Ascending aorta (tissue), 2 donors: ENCODE measurements around the gene PROSER2. TPM values are rescaled to one million over a fixed set of nuclear protein-coding genes. Genes with fewer than 3 reads are reported as not detected.

Experiments used
- DNase-seq, 2 donors: peaks; one replicate each; pipeline ENCODE4 v3.0.0-alpha.2; 2019; ENCODE audit warnings: low spot score in 2 of 2
- H3K27ac ChIP-seq, 2 donors: fragments of 200-600 bp; sonication (generic); one replicate each; pipeline ENCODE4 v1.5.1; 2016 to 2017; ENCODE audit warnings: mild to moderate bottlenecking in 1 of 2
- H3K27me3 ChIP-seq: fragments of 200-600 bp; sonication (generic); one replicate; pipeline ENCODE4 v1.5.1; 2017
- H3K36me3 ChIP-seq, 2 donors: fragments of 200-600 bp; sonication (generic); one replicate each; pipeline ENCODE4 v1.5.1; 2016
- H3K4me1 ChIP-seq, 2 donors: fragments of 200-600 bp; sonication (generic); one replicate each; pipeline ENCODE4 v1.5.1; 2016 to 2017; ENCODE audit warnings: mild to moderate bottlenecking in 1 of 2
- H3K4me3 ChIP-seq, 2 donors: fragments of 200-600 bp; sonication (generic); one replicate each; pipeline ENCODE4 v1.5.1; 2016 to 2017; ENCODE audit warnings: mild to moderate bottlenecking in 1 of 2
- H3K9me3 ChIP-seq, 2 donors: fragments of 200-600 bp; sonication (generic); one replicate each; pipeline ENCODE4 v1.5.1; 2016
- CTCF ChIP-seq, 3 experiments: fragments of 200-600 bp in 2 of 3; fragments of 450-650 bp in 1 of 3; sonication (generic) in 2 of 3; IDR thresholded peaks; one replicate each; pipeline ENCODE4 v1.5.1; 2016 to 2019; ENCODE audit warnings: antibody characterized with exemption in 3 of 3, mild to moderate bottlenecking in 1 of 3, moderate library complexity in 1 of 3
- intact Hi-C: fragments of 100-400 bp; cut with DNase I; formaldehyde crosslinking; loops from one replicate; pipeline ENCODE4 v1.15.1; 2023
- total RNA-seq: library from RNA; depleted of rRNA; stranded (reverse); fragments of >200 nt; gene quantifications from one replicate; pipeline ENCODE4 v1.1.0, GENCODE V29; 2016

The PROSER2 gene
- total RNA-seq, 1 donor from 2014 or later = 4.8 TPM

GRCh38 chr10:11805792-11806191 is 17.4 kb upstream of the PROSER2 start:
- Histone ChIP-seq H3K4me1 (no peaks in the 10 kb centered on the region), H3K4me3 (no peak overlapping the region), H3K9me3 (no peaks in the 10 kb centered on the region), H3K36me3 (no peaks in the 10 kb centered on the region), H3K27ac (no peak overlapping the region), H3K27me3 (no peaks in the 10 kb centered on the region)
- DNase-seq = no peak
- no peak for TF ChIP-seq CTCF (IDR thresholded peaks at IDR 0.05)
- intact Hi-C loops = no loop called here

- Histone ChIP-seq H3K9me3 (no peaks in the 10 kb centered on the region), H3K36me3 (no peaks in the 10 kb centered on the region), H3K4me3 (no peak overlapping the region), H3K27me3 (no peaks in the 10 kb centered on the region), H3K27ac (no peak overlapping the region), H3K4me1 (no peaks in the 10 kb centered on the region)
- no peak for TF ChIP-seq CTCF (IDR thresholded peaks at IDR 0.05)
- intact Hi-C loops = no loop called here
- DNase-seq = no peak
These were observed 16.4 kb upstream of the PROSER2 start for GRCh38 chr10:11806706-11807105.

- no peak for DNase-seq
- H3K4me1 ChIP-seq = no peaks in the 10 kb centered on the region
- no peak for TF ChIP-seq CTCF (IDR thresholded peaks at IDR 0.05)
- H3K27me3 ChIP-seq = no peaks in the 10 kb centered on the region
- no peak overlapping the region for H3K4me3 ChIP-seq
- H3K9me3 ChIP-seq = no peaks in the 10 kb centered on the region
- no peak overlapping the region for H3K27ac ChIP-seq
- H3K36me3 ChIP-seq = no peaks in the 10 kb centered on the region
- intact Hi-C loops = no loop called here
These were observed 14.3 kb upstream of the PROSER2 start for GRCh38 chr10:11808808-11809207.

- Histone ChIP-seq H3K27ac (no peak overlapping the region), H3K36me3 (no peaks in the 10 kb centered on the region), H3K4me1 (no peaks in the 10 kb centered on the region), H3K27me3 (no peaks in the 10 kb centered on the region), H3K4me3 (no peak overlapping the region), H3K9me3 (no peaks in the 10 kb centered on the region)
- TF ChIP-seq CTCF (IDR thresholded peaks at IDR 0.05) = no peak
- intact Hi-C loops = no loop called here
- DNase-seq = no peak
These were observed 12.8 kb upstream of the PROSER2 start for GRCh38 chr10:11810313-11810766.

GRCh38 chr10:11810973-11811372 is 12.2 kb upstream of the PROSER2 start:
- DNase-seq = no peak
- H3K36me3 ChIP-seq = no peaks in the 10 kb centered on the region
- no peak for TF ChIP-seq CTCF (IDR thresholded peaks at IDR 0.05)
- no peaks in the 10 kb centered on the region for H3K9me3 ChIP-seq
- H3K27me3 ChIP-seq = no peaks in the 10 kb centered on the region
- no peak overlapping the region for H3K27ac ChIP-seq
- no peaks in the 10 kb centered on the region for H3K4me1 ChIP-seq
- intact Hi-C loops = no loop called here
- no peak overlapping the region for H3K4me3 ChIP-seq

- Histone ChIP-seq H3K4me1 (no peaks in the 10 kb centered on the region), H3K27ac (no peak overlapping the region), H3K27me3 (no peaks in the 10 kb centered on the region), H3K36me3 (no peaks in the 10 kb centered on the region), H3K4me3 (no peak overlapping the region), H3K9me3 (no peaks in the 10 kb centered on the region)
- DNase-seq = no peak
- TF ChIP-seq CTCF (IDR thresholded peaks at IDR 0.05) = no peak
- intact Hi-C loops = no loop called here
These were observed 10.0 kb upstream of the PROSER2 start for GRCh38 chr10:11813177-11813576.
